HuH-7 (cell line): ENCODE results near the gene VPS26C.

Source experiments
- DNase-seq: peaks from one replicate; pipeline ENCODE4 v3.0.0; 2011; ENCODE audit warnings: low spot score

Gene VPS26C

GRCh38 chr21:37202221-37203110, 64.7 kb downstream of the VPS26C start:
- no peak for DNase-seq

- no peak for DNase-seq
Measured at GRCh38 chr21:37200641-37201480, 66.3 kb downstream of the VPS26C start.

DNA sequence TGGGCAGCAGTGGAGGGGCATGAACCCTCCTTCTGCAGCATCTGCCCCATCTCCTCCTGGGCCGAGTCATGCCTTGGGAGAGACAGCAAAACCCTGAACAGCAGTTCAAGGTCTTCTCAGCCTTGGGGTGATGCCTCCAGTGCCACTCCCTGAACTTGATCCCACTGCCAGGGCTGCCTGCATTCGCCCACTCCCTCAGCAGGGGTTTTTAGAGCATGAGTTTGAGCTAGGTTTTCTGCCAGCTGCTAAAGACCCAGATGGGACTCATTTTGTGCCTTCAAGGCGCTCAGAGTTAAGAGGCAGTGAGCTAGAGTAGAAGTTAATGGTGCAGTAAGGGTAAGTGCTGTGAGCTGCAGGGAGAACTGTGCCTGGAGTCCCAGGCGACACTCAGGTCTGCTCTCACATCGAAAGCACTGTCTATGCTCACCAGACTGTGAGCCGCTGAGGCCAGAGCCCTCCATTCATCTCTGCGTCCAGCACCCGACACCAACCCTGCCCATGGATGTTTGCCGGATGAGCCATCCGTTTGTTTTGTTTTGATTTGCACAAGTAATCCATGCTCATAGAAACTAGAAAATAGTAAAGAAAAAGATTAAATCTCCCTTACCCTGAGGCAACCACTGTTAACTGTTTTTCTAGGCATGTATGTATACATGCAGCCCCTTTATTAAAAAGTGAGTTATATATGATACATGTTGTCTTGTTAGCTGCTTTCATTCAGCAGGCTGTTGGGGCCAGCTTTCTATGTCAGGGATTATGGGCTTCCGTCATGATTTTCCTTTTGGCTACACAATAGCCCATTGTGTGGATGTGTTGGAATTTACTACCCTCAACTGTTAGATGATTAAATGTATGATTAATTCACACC, 67.8 kb downstream of the VPS26C start:
- no peak for DNase-seq

GRCh38 chr21:37197746-37198145, 69.4 kb downstream of the VPS26C start:
- no peak for DNase-seq

DNA sequence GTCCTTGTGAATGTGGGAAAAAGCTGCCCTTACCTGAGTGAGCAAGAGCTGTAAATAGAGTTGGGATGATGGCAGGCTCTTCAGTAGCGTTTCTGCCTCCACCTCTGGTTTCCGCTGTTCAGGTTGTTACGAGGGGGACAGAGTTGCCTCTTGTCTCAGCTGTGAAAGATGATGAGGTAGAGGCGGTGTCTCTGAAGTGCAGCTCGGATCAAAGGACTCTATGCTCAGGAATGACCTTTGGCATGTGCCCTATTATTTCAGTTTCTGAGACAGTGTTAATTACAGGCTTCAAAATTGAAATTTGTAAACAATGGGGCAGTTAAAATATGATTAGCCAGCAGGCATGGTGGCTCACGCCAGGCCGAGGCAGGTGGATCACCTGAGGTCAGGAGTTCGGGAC, 70.3 kb downstream of the VPS26C start:
- DNase-seq: no peak

- DNase-seq: no peak
Measured at GRCh38 chr21:37195610-37196009, 71.5 kb downstream of the VPS26C start.

DNA sequence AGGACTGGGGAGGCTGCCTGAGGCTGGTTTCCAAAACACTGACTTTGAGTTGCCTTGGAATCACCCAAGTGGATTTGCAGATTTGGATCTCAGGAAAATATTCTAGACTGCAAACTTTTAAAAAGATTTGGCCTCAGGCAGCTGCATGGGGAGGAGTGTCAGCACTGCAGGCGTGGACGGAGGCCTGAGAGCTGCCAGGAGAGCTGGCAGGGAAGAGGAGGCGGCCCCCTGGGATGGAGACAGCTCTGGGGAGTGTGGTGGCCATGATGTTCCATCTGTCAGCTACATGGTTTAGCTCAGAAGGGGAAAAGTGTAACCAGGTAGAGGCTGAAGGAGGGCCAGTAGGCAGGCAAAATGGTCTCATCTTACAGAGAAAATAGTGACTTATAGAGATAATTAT, 72.1 kb downstream of the VPS26C start:
- DNase-seq: no peak

GRCh38 chr21:37193676-37194075, 73.5 kb downstream of the VPS26C start:
- no peak for DNase-seq

- DNase-seq: no peak
Measured at GRCh38 chr21:37193006-37193405, 74.1 kb downstream of the VPS26C start.

DNA sequence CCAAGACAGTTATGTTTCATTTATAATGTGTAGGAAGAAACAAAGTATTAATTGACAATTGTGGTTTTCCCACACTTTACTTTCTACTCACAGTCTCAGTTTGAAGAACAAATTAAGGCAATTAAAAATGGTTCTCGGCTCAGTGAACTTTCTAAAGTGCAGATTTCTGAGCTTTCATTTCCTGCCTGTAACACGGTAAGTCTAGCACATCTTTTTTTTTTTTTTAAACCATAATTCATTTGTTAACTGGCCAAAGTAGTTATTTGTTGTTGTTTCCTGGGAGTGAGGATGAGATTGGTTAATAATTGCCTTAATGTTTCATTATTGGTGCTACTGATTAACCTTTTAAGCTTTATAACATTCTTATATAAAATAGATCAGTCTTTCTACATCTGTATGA, 75.1 kb downstream of the VPS26C start:
- no peak for DNase-seq

GRCh38 chr21:37188825-37189224, 78.3 kb downstream of the VPS26C start:
- no peak for DNase-seq

DNA sequence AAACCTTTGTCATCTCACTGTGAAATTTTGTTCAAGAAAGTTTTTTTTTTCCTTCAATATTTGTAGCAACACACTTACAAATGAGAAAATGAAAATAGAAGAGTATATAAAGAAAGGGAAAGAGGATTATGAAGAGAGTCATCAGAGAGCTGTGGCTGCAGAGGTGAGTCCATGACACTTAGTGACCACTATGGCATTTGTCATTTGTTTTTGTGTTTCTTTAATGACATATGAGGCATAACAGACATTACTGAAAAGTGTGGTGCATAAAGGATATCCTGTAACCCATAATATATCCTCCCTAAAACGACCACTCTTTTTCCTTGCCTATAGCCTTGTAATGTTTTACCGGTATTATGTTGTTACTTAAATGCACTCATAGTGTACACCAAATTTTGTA, 80.2 kb downstream of the VPS26C start:
- no peak for DNase-seq

- DNase-seq: no peak
Measured at GRCh38 chr21:37184784-37185593, 82.1 kb downstream of the VPS26C start.

DNA sequence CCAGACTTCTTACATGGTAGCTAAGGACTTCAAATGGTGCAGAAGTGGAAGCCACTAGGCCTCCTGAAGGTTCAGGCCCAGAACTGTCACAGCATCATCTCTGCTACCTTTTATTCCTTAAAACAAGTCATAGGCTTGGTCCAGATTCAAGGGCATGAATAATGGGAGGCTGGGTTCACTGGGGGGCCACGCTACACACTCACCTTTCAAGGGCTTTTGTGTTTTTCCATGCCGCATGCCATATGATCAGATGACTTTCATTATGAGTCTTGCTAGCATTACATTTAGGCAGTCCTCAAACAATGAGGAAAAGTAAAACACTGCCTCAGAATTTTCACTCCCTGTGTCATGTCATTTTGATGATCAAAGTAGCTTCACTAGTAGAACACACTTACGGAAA, 83.4 kb downstream of the VPS26C start:
- DNase-seq: no peak

- DNase-seq: no peak
Measured at GRCh38 chr21:37182222-37182621, 84.9 kb downstream of the VPS26C start.

- DNase-seq: no peak
Measured at GRCh38 chr21:37181059-37181458, 86.1 kb downstream of the VPS26C start.

- DNase-seq: no peak
Measured at GRCh38 chr21:37176716-37177115, 90.4 kb downstream of the VPS26C start.
